MCF 10A (cell line): ENCODE measurements around the gene TRIM34. TPM values are rescaled to one million over a fixed set of nuclear protein-coding genes. Genes with fewer than 3 reads are reported as not detected.

Experiments
- BruUV-seq: library from RNA; stranded (reverse); fragments of 400-500 nt; replicated peaks from 2 replicates; lab custom pipeline; 2021; lab: Mats Ljungman, UMichigan
- CTCF ChIA-PET: fragments of 300-600 bp; sonication (Branson Sonifier 250); formaldehyde crosslinking; extraction: SDS; loops from one replicate; lab custom pipeline; 2021; ENCODE audit warnings: antibody characterized with exemption, inconsistent platforms; lab: Yijun Ruan, JAX
- POLR2A ChIA-PET: fragments of 300-600, 350-650 bp; sonication (Branson Sonifier 250); formaldehyde crosslinking; extraction: SDS; loops from one replicate; lab custom pipeline; 2020; ENCODE audit warnings: antibody characterized with exemption, inconsistent platforms; lab: Yijun Ruan, JAX
- DNase-seq: peaks from one replicate; pipeline ENCODE4 v3.0.0-alpha.2; 2018; ENCODE audit not compliant: unreplicated experiment
- H3K27ac Mint-ChIP-seq: one replicate; pipeline ENCODE4 v1.8.0; 2022; ENCODE audit warnings: mild to moderate bottlenecking, low read depth, mixed read lengths; ENCODE audit not compliant: unreplicated experiment
- H3K27me3 Mint-ChIP-seq: one replicate; pipeline ENCODE4 v1.8.0; 2022; ENCODE audit warnings: mixed read lengths; ENCODE audit not compliant: insufficient read depth, unreplicated experiment
- H3K36me3 Mint-ChIP-seq: one replicate; pipeline ENCODE4 v1.8.0; 2022; ENCODE audit warnings: mild to moderate bottlenecking, moderate library complexity, mixed read lengths; ENCODE audit not compliant: insufficient read depth, unreplicated experiment
- H3K4me1 Mint-ChIP-seq: one replicate; pipeline ENCODE4 v1.8.0; 2022; ENCODE audit warnings: mixed read lengths; ENCODE audit not compliant: insufficient read depth, unreplicated experiment
- H3K4me3 Mint-ChIP-seq: one replicate; pipeline ENCODE4 v1.8.0; 2022; ENCODE audit warnings: mild to moderate bottlenecking, moderate library complexity, mixed read lengths; ENCODE audit not compliant: unreplicated experiment
- H3K9me3 Mint-ChIP-seq: one replicate; pipeline ENCODE4 v1.8.0; 2022; ENCODE audit warnings: mixed read lengths; ENCODE audit not compliant: unreplicated experiment
- CTCF ChIP-seq: fragments of 200-600 bp; IDR thresholded peaks from one replicate; pipeline ENCODE4 v1.8.0; 2022; ENCODE audit warnings: antibody characterized with exemption, mild to moderate bottlenecking; ENCODE audit not compliant: unreplicated experiment
- intact Hi-C: fragments of 100-400 bp; cut with micrococcal nuclease; formaldehyde crosslinking; loops from 2 replicates; pipeline ENCODE4 v1.14.1; 2022
- total RNA-seq: library from RNA; stranded (reverse); gene quantifications from 2 replicates; pipeline ENCODE4 v1.2.3, GENCODE V29; 2022

Gene TRIM34
- total RNA-seq, 1 experiment from 2014 or later: 0.96 TPM

DNA sequence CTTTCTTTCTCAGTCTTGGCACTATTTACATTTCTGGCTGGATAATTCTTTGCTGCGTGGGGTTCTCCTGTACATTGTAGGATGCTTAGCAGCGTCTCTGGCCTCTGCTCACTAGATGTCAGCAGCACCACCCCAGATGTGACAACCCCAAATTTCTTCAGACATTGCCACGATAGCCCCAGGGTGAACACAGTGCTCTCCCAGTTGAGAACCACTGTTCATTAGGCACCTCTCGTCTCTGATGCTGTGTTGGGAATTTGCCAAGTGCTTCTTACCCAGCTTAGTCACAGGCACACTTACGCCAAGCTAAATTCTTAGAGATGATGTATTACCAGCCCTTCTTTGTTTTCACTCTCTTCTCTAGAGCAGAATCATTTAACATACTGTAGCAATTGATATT lies 19.0 kb upstream of the TRIM34 start:
- Mint-ChIP-seq H3K36me3 (peaks cover 4% of the 10 kb centered on the region), H3K27ac (no peak overlapping the region), H3K27me3 (no peaks in the 10 kb centered on the region), H3K4me1 (peaks cover 16% of the 10 kb centered on the region), H3K9me3 (no peaks in the 10 kb centered on the region), H3K4me3 (no peak overlapping the region)
- DNase-seq: peak; percentile 87
- intact Hi-C loops: loop anchor here (1.0 to 2.0 kb wide), 3 partner anchors 79 to 202 kb away; partner anchors contain the start of genes OR52N2 and TRIM5
- CTCF ChIA-PET: interaction anchor here (0.5 to 5.9 kb wide), 18 partner anchors 9 to 194 kb away, joined by 3 to 35 read pairs (median 3); no protein-coding TSS in a partner anchor
- no TSS peak for BruUV-seq
- TF ChIP-seq CTCF: peak; percentile 16
- POLR2A ChIA-PET: interaction anchor here (0.6 to 2.6 kb wide), 7 partner anchors 9 to 84 kb away, joined by 3 to 13 read pairs (median 5); partner anchors contain the start of genes TRIM22, TRIM34, TRIM5 and TRIM6

- Mint-ChIP-seq H3K27me3 (no peaks in the 10 kb centered on the region), H3K4me3 (no peak overlapping the region), H3K4me1 (peaks cover 16% of the 10 kb centered on the region), H3K9me3 (no peaks in the 10 kb centered on the region), H3K27ac (no peak overlapping the region), H3K36me3 (peaks cover 4% of the 10 kb centered on the region)
- intact Hi-C loops: no loop called here
- TF ChIP-seq CTCF: no peak
- no peak for DNase-seq
- no TSS peak for BruUV-seq
- ChIA-PET CTCF (no interaction called here), POLR2A (no interaction called here)
These were observed 16.0 kb upstream of the TRIM34 start for GRCh38 chr11:5608808-5609207.

DNA sequence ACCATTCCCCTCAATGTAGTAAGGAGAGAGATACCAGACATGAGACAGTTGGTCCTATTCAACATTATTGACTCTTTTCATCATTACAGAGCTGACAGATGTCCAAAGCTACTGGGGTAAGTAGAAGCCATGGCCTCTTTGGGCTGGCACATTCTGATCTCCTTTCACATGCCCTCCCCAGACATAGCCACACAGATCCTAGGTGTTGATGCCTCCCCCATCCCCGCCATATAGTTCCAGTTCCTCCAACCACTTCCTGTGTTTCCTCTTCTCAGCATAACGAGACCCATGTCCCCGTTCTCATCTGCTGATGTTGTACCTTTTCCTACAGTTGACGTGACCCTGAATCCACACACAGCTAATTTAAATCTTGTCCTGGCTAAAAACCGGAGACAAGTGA lies 14.4 kb upstream of the TRIM34 start:
- ChIA-PET CTCF (interaction anchor here (0.6 to 1.6 kb wide), 2 partner anchors 73 to 200 kb away, joined by 4 read pairs; no protein-coding TSS in a partner anchor), POLR2A (no interaction called here)
- BruUV-seq: no TSS peak
- H3K27ac Mint-ChIP-seq: no peak overlapping the region
- intact Hi-C loops: no loop called here
- no peaks in the 10 kb centered on the region for H3K36me3 Mint-ChIP-seq
- no peak for DNase-seq
- no peak overlapping the region for H3K4me3 Mint-ChIP-seq
- no peaks in the 10 kb centered on the region for H3K9me3 Mint-ChIP-seq
- H3K4me1 Mint-ChIP-seq: peaks cover 13% of the 10 kb centered on the region
- H3K27me3 Mint-ChIP-seq: no peaks in the 10 kb centered on the region
- no peak for TF ChIP-seq CTCF

- Mint-ChIP-seq H3K4me1 (peaks cover 1% of the 10 kb centered on the region), H3K36me3 (no peaks in the 10 kb centered on the region), H3K9me3 (no peaks in the 10 kb centered on the region), H3K27me3 (no peaks in the 10 kb centered on the region), H3K4me3 (no peak overlapping the region), H3K27ac (no peak overlapping the region)
- POLR2A ChIA-PET: no interaction called here
- TF ChIP-seq CTCF: no peak
- CTCF ChIA-PET: interaction anchor here (0.6 to 1.6 kb wide), 3 partner anchors 26 to 492 kb away, joined by 3 to 4 read pairs (median 3); no protein-coding TSS in a partner anchor
- intact Hi-C loops: no loop called here
- DNase-seq: no peak
- no TSS peak for BruUV-seq
These were observed 13.2 kb upstream of the TRIM34 start for GRCh38 chr11:5611627-5612026.
